GM12872 (cell line): Measurements from ENCODE around the gene SLC5A3.

Experiments
- TF ChIP-seq, protein P1 (sequence below): IDR thresholded peaks from 3 replicates; pipeline ENCODE4 v1.5.1; 2011; ENCODE audit warnings: low read depth, mild to moderate bottlenecking, low read length, moderate library complexity; ENCODE audit not compliant: insufficient read depth

Gene SLC5A3

DNA sequence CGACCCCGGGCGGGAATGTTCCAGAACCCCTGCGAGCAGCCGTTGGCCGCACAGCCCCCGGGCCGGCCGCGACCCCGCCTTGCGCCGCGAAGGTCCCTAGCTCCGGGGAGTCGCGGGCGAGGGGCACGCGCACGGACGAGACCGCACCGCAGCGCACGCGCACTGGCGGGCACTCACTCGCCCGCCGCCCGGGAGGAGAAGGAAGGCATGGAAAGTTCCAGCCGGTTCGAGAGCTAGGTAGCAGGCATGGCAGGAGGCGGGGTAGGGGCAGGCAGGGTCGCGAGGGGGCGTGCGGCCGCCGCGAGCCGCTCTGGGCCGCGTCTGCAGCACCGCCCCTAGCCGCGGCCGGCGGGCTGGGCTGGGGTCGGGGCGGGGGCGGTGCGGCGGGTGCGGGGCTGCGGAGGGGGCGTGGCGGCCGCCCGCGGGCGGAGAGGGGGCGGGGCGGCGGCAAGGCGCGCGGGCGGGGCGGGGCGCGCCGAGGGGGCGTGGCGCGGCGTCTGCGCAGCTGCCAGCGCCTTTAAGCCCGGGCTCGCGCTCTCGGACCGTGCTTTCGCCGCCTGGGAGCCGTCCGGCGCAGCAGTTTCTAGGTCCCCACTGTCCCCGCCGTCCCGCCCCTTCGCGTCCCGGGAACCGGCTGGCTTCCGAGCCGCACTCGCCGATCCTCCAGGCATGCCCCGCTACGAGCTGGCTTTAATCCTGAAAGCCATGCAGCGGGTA is at the start of gene SLC5A3, which contains the start of gene MRPS6:
Gene SLC5A3 (plus strand): TSS at position 547 of the 717 bp plus-strand sequence. CDS start 21,621 bp downstream, outside the sequence.
Gene MRPS6 (plus strand): TSS at position 547 of the 717 bp plus-strand sequence. CDS start 123 bp downstream, at position 670.
- TF ChIP-seq, protein P1, sequence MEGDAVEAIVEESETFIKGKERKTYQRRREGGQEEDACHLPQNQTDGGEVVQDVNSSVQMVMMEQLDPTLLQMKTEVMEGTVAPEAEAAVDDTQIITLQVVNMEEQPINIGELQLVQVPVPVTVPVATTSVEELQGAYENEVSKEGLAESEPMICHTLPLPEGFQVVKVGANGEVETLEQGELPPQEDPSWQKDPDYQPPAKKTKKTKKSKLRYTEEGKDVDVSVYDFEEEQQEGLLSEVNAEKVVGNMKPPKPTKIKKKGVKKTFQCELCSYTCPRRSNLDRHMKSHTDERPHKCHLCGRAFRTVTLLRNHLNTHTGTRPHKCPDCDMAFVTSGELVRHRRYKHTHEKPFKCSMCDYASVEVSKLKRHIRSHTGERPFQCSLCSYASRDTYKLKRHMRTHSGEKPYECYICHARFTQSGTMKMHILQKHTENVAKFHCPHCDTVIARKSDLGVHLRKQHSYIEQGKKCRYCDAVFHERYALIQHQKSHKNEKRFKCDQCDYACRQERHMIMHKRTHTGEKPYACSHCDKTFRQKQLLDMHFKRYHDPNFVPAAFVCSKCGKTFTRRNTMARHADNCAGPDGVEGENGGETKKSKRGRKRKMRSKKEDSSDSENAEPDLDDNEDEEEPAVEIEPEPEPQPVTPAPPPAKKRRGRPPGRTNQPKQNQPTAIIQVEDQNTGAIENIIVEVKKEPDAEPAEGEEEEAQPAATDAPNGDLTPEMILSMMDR = no peak

DNA sequence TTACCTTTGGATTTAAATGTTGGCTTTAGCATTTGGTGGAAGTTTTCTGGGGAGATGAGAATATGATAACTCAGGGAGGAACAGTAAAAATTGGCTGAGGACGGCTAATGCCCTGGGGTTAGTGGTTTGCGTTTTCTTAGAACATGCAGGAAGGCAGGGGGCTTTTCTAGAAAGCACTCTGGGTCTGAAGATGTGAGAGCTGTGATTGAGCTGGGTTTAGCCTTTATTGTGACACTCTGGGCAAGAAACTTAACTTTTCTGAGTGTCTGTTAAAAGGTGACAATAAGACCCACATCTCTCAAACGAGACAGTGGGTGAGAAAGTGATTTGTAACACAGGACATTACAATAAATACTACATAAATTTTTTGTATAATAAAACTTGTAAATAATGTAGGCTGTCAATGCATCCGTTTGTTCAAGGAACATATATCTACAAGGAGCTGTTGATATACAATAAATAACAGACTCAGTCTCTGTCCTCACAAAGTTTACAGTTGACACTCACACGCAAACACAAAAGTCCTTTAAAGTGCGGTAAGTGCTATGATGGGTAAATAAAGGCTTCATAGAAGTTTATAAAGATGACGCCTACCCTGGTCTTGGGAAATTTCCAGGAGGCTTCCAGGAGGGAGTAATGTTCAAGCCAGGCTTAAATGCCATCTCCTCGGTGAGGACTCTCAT is 49.5 kb upstream of the SLC5A3 start:
- TF ChIP-seq, protein P1 = no peak

DNA sequence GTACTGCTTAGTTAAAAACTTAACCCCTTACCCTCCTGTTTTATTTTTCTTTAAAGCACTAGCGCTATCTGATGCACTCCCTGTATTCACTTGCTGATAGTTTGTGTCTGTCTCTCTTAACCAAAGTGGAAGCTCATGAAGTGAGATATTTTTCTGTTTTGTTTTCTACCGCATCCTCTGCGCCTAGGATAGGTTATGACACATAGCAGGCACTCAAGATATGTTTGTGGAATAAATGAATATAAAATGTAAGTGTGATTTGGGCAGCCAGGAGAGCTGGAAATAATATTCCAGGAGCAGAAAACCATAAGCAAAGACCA is 49.0 kb upstream of the SLC5A3 start:
- TF ChIP-seq, protein P1 = no peak

DNA sequence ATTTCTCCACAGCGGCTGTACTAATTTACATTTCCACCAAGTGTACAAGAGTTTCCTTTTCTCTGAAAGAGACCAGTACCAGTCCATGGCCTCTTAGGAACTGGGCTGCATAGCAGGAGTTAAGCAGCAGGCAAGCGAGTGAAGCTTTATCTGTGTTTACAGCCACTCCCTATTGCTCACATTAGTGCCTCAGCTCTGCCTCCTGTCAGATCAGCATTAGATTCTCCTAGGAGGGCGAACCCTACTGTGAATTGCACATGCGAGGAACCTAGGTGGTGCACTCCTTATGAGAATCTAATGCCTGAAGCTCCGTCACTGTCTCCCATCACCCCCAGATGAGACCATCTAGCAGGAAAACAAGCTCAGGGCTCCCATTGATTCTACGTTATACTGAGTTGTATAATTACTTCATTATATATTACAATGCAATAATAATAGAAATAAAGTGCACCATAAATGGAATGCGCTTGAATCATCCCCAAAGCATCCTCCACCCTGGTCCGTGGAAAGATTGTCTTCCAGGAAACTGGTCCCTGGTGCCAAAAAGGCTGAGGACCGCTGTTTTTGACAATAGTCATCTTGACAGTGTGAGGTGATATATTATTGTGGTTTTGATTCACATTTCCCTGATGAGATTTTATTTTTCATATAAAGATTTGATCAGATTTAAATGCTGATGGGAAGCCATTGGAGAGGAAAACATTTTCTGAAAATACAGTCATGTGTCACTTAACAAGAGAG is 45.5 kb upstream of the SLC5A3 start:
- TF ChIP-seq, protein P1 = no peak

DNA sequence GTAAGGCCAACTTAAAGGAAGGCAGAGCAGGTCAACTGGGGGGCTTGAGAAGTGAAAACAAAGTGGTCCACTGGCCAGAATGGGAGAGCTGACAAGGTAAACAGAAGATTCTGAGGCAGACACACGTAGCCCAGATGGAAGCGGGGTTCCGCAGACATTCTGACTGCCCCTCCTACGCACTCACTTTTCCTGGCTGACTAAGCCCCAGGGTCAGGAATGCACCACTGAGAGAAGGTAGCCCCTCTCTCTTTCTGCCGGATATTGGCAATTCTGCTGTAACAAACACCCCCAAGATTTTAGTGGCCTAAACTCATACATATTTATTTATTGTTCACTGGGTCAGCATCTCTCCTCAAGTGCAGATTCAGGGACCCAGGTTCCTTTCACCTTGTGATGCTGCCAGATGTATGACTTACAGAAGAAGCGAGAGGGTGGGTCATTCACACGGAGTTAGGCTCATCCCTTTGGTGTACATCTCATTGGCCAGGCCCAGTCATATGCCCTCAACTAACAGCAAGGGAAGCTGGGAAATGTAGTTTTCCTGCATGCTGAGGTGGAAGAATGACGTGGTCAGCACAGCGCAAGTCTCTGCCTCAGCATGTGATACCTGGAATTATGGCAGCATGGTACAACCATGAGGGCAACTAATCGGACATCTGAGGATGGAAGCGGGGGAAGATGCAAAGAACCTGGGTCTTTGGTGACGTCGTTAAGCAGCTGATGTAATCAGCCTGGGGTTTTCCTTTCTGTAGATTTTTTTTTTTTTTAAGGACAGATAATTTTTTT is 43.4 kb upstream of the SLC5A3 start:
- TF ChIP-seq, protein P1 = no peak

DNA sequence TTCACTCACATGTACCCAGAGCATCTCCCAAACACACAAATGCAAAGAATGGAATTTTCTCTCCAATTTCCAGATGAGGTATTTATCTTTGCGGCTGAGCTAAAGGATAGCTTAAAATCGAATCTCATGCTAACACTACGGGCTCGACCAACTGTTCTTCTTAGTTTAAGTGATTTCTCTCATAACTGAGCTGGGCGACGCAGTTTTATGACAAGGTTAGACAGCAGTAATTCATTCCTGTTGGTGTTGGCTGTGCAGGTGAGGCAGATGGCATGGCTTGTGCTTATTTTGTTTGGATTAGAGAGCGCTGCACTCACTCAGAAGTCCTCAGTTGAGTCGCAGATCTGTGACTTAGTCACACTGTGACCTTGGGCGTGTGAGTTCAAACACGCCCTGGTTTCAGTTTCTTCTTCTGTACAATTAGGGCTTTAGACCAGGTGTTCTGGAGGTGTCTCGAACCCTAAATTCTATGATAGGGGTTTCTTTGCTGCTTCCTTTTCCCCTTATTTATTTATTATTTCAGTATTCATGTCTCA is 41.5 kb upstream of the SLC5A3 start:
- TF ChIP-seq, protein P1 = no peak
